Psoas muscle (tissue), 8 donors: Measurements from ENCODE around the gene EIF4B. TPM values are rescaled to one million over a fixed set of nuclear protein-coding genes. Genes with fewer than 3 reads are reported as not detected.

Source experiments
- ATAC-seq, 4 donors: fragments of 200-7000 bp; cut with Tn5 transposase; one replicate each; pipeline ENCODE4 v1.9.1; 2020; ENCODE audit warnings: moderate library complexity in 3 of 4, mild to moderate bottlenecking in 2 of 4
- DNase-seq, 2 donors: peaks; one replicate each; pipeline ENCODE4 v3.0.0-alpha.2; 2020
- H3K27ac ChIP-seq: fragments of 200-600 bp; one replicate; pipeline ENCODE4 v1.8.0; 2022
- H3K27me3 ChIP-seq, 3 donors: fragments of 200-600 bp in 1 of 3; one replicate each; pipeline versions ENCODE4 v1.6.1 to v1.8.0; 2013 to 2022; ENCODE audit warnings: low read length in 2 of 3, mild to moderate bottlenecking in 2 of 3, moderate library complexity in 1 of 3; ENCODE audit not compliant: insufficient read depth in 3 of 3
- H3K36me3 ChIP-seq, 2 donors: fragments of 200-600 bp in 1 of 2; one replicate each; pipeline versions ENCODE4 v1.6.1 to v1.8.0; 2013 to 2022; ENCODE audit warnings: low read depth in 1 of 2, mild to moderate bottlenecking in 1 of 2, moderate library complexity in 1 of 2; ENCODE audit not compliant: insufficient read depth in 1 of 2
- H3K4me1 ChIP-seq: fragments of 200-600 bp; one replicate; pipeline ENCODE4 v1.8.0; 2022
- H3K4me3 ChIP-seq: fragments of 200-600 bp; one replicate; pipeline ENCODE4 v1.8.0; 2022; ENCODE audit warnings: mild to moderate bottlenecking
- H3K9me3 ChIP-seq: fragments of 200-600 bp; one replicate; pipeline ENCODE4 v1.8.0; 2022
- WGBS, 3 donors: extraction: QIAGEN DNeasy Blood & Tissue Kit; methylation state at CpG; one replicate each; pipeline versions ENCODE4 v1.1.6 to v1.1.7; 2013; 5-methylcytosine and 5-hydroxymethylcytosine counted together
- intact Hi-C, 2 donors: fragments of 100-400 bp; cut with DNase I; formaldehyde crosslinking; loops; one replicate each; pipeline versions ENCODE4 v1.11.0 to v1.14.2; 2022
- polyA plus RNA-seq, 3 donors: library from polyadenylated mRNA; stranded (reverse); fragments of 200-250 nt; gene quantifications; one replicate each; pipeline ENCODE4 v1.2.3, GENCODE V29; 2013
- total RNA-seq, 4 donors: library from RNA; stranded (reverse); fragmentation: NEBNext Ultra II Directional in 2 of 4; extraction: Animal tissue kit (Norgen Biotek cat#: 25700) in 2 of 4; gene quantifications; one replicate each; pipeline versions ENCODE4 v1.2.1 to v1.2.4, GENCODE V29; 2021 to 2023
- TF ChIP-seq, protein P1 (sequence below): fragments of 200-600 bp; IDR thresholded peaks from one replicate; pipeline ENCODE4 v1.8.0; 2022; ENCODE audit warnings: antibody characterized with exemption
- donor health status: healthy with polysubstance abuse.
- donor health status: DM: no; HTN: no; CAD: no; lungs with moderate emphysema.
- donor health status: Bipolar disorder and iron deficiency.
- donor health status: healthy.
- donor health status: DM: yes; HTN: yes; CAD: no.
- donor health status: DM: no; HTN: no; CAD: no.
- donor health status: DM: no; HTN: no; CAD: no.
- donor health status: DM: yes; HTN: yes; CAD: no.

The EIF4B gene
- total and polyA plus RNA-seq, 7 donors = 150 to 669 (median 565) TPM

DNA sequence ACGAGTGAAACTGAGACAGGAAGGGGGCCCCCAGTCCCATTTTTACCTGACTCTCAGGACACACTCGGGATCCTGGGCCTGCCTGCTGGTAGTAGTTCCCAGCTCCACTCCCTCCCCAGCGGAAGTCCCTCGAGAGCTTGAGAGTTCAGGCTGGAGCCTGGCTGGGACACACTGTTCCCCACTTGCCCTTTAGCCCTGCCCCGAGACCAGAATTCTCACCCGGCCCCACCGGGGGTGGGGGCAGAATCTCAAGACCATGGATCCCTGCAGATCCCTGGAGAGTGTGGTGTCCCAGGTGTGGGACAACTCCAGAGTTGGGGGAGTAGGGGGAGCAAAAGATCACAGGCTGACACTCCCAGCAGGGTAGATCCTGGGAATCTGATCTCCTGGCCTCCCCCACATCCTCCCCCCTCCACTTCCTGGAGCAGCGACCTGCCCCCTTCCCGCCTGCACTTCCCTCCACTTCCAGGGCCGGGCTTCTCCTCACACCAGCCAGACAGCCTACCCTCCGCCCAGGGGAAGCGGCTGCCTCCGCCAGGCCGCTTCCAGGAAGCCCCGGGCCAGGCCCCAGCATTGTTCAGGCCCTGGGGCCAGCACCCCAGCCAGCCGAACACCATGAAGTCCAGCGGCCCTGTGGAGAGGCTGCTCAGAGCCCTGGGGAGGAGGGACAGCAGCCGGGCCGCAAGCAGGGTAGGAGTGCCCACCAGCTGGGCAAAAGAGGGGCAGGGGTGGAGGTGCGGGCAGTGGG is 43.5 kb downstream of the EIF4B start, which contains the start of gene TNS2:
Gene TNS2 (plus strand): TSS at position 495 of the 748 bp plus-strand sequence. CDS start 121 bp downstream, at position 616.
- ATAC-seq (peak; percentile 22 to 47 (median 32)), DNase-seq (peak; percentile 89 to 95)
- TF ChIP-seq, protein P1, sequence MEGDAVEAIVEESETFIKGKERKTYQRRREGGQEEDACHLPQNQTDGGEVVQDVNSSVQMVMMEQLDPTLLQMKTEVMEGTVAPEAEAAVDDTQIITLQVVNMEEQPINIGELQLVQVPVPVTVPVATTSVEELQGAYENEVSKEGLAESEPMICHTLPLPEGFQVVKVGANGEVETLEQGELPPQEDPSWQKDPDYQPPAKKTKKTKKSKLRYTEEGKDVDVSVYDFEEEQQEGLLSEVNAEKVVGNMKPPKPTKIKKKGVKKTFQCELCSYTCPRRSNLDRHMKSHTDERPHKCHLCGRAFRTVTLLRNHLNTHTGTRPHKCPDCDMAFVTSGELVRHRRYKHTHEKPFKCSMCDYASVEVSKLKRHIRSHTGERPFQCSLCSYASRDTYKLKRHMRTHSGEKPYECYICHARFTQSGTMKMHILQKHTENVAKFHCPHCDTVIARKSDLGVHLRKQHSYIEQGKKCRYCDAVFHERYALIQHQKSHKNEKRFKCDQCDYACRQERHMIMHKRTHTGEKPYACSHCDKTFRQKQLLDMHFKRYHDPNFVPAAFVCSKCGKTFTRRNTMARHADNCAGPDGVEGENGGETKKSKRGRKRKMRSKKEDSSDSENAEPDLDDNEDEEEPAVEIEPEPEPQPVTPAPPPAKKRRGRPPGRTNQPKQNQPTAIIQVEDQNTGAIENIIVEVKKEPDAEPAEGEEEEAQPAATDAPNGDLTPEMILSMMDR = no peak
- peak within 1 kb of the TSS; percentile 97 for H3K27ac ChIP-seq
- peak within 1 kb of the TSS; percentile 86 for H3K4me3 ChIP-seq
- no peaks in the 10 kb centered on the region for H3K27me3 ChIP-seq
- no peaks in the 10 kb centered on the region for H3K9me3 ChIP-seq
- WGBS, 3 donors = 2 to 4% (median 2%) methylated on average over 18 to 20 of the region's 20 CpGs
- peaks cover 68% of the 10 kb centered on the region for H3K4me1 ChIP-seq
- peaks cover 0 to 3% of the 10 kb centered on the region in 2 donors for H3K36me3 ChIP-seq
- intact Hi-C loops = loop anchor here in 1 of 2 donors (5.0 kb wide), 1 partner anchor 42 kb away; the partner anchor contains the start of gene EIF4B

DNA sequence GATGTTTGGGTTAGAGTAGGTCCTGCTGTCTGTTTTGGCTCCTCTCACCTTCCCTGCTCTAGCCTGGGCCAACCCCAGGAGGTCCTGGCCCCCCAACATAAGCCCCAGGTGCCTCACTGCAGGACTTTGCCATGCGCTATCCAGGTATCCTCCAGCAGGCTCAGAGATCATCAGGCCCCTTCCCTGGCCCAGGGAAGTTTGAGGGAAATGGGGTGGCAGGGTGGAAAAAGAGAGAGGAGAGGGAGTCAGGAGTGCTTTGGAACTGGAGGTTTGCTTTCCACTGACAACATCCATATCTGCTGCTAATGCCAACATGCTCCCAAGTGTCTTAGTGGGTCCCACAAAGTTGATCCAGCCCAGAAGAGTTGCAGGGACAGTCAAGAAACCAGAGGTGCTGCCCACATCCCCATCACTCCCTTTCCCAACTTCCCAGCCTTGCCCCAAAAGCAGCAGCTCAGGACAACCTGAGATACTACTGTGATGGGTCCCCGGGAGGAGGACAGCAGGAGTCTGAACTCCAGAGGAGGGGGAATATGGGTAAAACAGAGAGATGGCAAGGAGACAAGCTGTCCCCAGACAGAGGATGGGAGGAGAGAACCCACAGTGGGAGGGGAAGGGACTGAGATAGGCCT is 44.3 kb downstream of the EIF4B start:
- TF ChIP-seq, protein P1 = no peak
- H3K4me3 ChIP-seq = peak overlapping the region; percentile 86
- H3K36me3 ChIP-seq = peaks cover 0 to 9% of the 10 kb centered on the region in 2 donors
- no peaks in the 10 kb centered on the region for H3K9me3 ChIP-seq
- no peaks in the 10 kb centered on the region for H3K27me3 ChIP-seq
- H3K27ac ChIP-seq = peak overlapping the region; percentile 97
- 35 to 44% (median 39%) methylated on average over 2 of the region's 2 CpGs for WGBS, 3 donors
- DNase-seq = peak in 1 of 2 donors; percentile 41
- ATAC-seq = no peak
- intact Hi-C loops = no loop called here
- peaks cover 72% of the 10 kb centered on the region for H3K4me1 ChIP-seq

DNA sequence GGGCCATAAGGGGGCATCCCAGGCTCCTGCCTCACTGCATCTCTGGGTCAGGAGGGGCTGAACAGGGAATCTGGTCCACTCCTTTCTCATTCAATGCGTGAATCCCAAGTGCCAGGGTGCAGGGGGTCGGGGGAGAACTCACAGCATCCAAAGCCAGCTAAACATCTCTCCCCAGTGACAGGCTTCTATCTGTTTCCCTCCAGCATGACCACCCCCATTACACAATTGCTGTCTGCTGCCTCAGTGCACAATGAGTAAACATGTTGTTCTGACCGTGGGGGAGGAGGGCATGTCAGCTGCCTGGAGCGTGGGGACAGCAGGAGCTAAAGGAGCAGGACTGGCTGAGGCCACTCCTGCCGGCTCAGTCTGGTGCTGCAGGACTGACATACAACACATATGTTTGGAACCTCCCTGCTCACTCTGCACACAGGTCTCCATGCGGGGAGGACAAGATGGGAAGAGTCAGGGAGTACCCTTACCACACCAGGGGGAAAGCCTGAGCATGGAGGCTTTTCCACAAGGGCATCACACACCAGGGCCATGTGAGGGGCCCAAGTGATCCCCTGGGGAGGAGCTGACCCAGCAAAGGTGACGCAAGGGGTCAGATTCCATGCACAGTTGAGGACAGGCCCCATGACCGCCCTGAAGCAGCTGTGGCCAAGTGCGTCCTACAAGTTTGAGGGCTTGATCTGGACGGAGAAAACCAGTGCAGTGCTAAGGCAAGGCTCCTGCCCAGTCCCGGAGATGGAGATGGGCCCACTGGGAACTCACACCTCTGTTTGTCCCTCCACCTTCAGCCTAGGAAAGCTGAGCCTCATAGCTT is 45.0 kb downstream of the EIF4B start:
- 2 to 6% (median 5%) methylated on average over 11 of the region's 11 CpGs for WGBS, 3 donors
- intact Hi-C loops = no loop called here
- Histone ChIP-seq H3K27me3 (no peaks in the 10 kb centered on the region), H3K9me3 (no peaks in the 10 kb centered on the region), H3K4me1 (peaks cover 64% of the 10 kb centered on the region), H3K36me3 (peaks cover 0 to 17% of the 10 kb centered on the region in 2 donors), H3K4me3 (peak overlapping the region; percentile 86), H3K27ac (peak overlapping the region; percentile 97)
- ATAC-seq (peak; percentile 18 to 50 (median 38)), DNase-seq (peak; percentile 84 to 95)
- TF ChIP-seq, protein P1 = peak; percentile 30

DNA sequence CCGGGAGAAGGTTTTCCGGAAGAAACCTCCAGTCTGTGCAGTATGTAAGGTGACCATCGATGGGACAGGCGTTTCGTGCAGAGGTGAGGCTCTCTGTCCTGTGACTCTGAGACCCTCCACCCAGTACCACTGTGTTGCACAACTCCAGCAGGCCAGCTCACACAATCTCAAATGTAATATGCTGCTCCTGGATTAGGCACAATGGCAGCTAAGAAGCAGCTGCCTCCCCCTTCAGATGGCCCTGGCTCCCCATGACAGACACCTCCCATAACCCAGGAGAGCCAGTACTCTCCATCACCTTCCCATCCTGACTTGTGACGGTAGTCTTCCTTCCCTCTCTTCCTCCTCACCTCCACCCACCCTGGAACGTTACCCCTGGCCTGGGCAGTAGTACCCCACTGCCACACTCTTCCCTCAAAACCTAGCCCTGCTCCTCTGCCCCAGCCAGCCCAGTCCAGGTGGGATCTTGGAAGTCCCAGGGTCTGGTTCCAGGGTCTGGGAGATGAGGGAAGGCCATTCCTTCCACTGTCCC is 45.7 kb downstream of the EIF4B start:
- ATAC-seq (no peak), DNase-seq (peak in 1 of 2 donors; percentile 69)
- Histone ChIP-seq H3K27ac (peak overlapping the region; percentile 97), H3K9me3 (no peaks in the 10 kb centered on the region), H3K4me1 (peaks cover 62% of the 10 kb centered on the region), H3K36me3 (peaks cover 0 to 23% of the 10 kb centered on the region in 2 donors), H3K27me3 (no peaks in the 10 kb centered on the region), H3K4me3 (peak overlapping the region; percentile 86)
- TF ChIP-seq, protein P1 = no peak
- intact Hi-C loops = no loop called here
- WGBS, 3 donors = 14 to 26% (median 14%) methylated on average over 7 of the region's 7 CpGs
